CD4-positive, alpha-beta T cell (primary cell): ENCODE measurements around the gene COL25A1. TPM values are rescaled to one million over a fixed set of nuclear protein-coding genes. Genes with fewer than 3 reads are reported as not detected.

Experiments used
- ATAC-seq: fragments of 200-7000 bp; cut with Tn5 transposase; one replicate; pipeline ENCODE4 v1.10.0; 2022; ENCODE audit warnings: mild to moderate bottlenecking; ENCODE audit not compliant: poor library complexity
- CTCF ChIA-PET: fragments of 350-600 bp; sonication (Branson Sonifier 250); formaldehyde crosslinking; loops from one replicate; lab custom pipeline; 2021; ENCODE audit warnings: antibody characterized with exemption, inconsistent platforms; lab: Charles Lee
- POLR2A ChIA-PET: fragments of 350-600 bp; sonication (Branson Sonifier 250); formaldehyde crosslinking; loops from one replicate; lab custom pipeline; 2021; ENCODE audit warnings: antibody characterized with exemption, inconsistent platforms; lab: Charles Lee
- DNase-seq, 14 experiments: peaks; one replicate each; pipeline ENCODE4 v3.0.0-alpha.2; 2013 to 2020; ENCODE audit warnings: mixed read lengths in 2 of 14
- H3K27ac ChIP-seq, 2 donors: one replicate each; pipeline versions ENCODE4 v1.5.1 to v1.7.0; 2013; ENCODE audit warnings: low read length in 2 of 2, low read depth in 1 of 2, mild to moderate bottlenecking in 1 of 2
- H3K27me3 ChIP-seq, 2 experiments: 1 replicate in 1 of 2; 2 replicates in 1 of 2; pipeline versions ENCODE4 v1.6.1 to v1.7.0; 2013; ENCODE audit warnings: low read length in 2 of 2, control low read depth in 1 of 2, mild to moderate bottlenecking in 1 of 2, moderate library complexity in 1 of 2; ENCODE audit not compliant: insufficient read depth in 2 of 2, control insufficient read depth in 1 of 2
- H3K36me3 ChIP-seq: one replicate; pipeline ENCODE4 v1.6.1; 2013; ENCODE audit warnings: low read length, control low read depth; ENCODE audit not compliant: insufficient read depth
- H3K4me1 ChIP-seq: one replicate; pipeline ENCODE4 v1.6.1; 2013; ENCODE audit warnings: low read length, control low read depth; ENCODE audit not compliant: insufficient read depth
- H3K4me3 ChIP-seq: one replicate; pipeline ENCODE4 v1.5.1; 2013; ENCODE audit warnings: mild to moderate bottlenecking, low read length, moderate library complexity
- H3K9me3 ChIP-seq, 2 experiments: 1 replicate in 1 of 2; 2 replicates in 1 of 2; pipeline versions ENCODE4 v1.6.1 to v1.7.0; 2013; ENCODE audit warnings: low read length in 2 of 2, mild to moderate bottlenecking in 2 of 2, control low read depth in 1 of 2, moderate library complexity in 1 of 2; ENCODE audit not compliant: control insufficient read depth in 1 of 2, insufficient read depth in 1 of 2
- H3K27ac Mint-ChIP-seq: one replicate; pipeline ENCODE4 v1.8.0; 2020; ENCODE audit warnings: mixed read lengths
- H3K27me3 Mint-ChIP-seq: one replicate; pipeline ENCODE4 v1.8.0; 2021; ENCODE audit warnings: mixed read lengths
- H3K36me3 Mint-ChIP-seq: one replicate; pipeline ENCODE4 v1.8.0; 2021; ENCODE audit warnings: low read depth, mixed read lengths
- H3K4me1 Mint-ChIP-seq: one replicate; pipeline ENCODE4 v1.8.0; 2021; ENCODE audit warnings: low read depth, mixed read lengths
- H3K4me3 Mint-ChIP-seq: one replicate; pipeline ENCODE4 v1.8.0; 2020; ENCODE audit warnings: mild to moderate bottlenecking, mixed read lengths
- H3K9me3 Mint-ChIP-seq: one replicate; pipeline ENCODE4 v1.8.0; 2020; ENCODE audit warnings: mixed read lengths
- CTCF ChIP-seq: fragments of 200-600 bp; IDR thresholded peaks from one replicate; pipeline ENCODE4 v1.8.0; 2022; ENCODE audit warnings: antibody characterized with exemption, mild to moderate bottlenecking
- intact Hi-C, 2 experiments: fragments of 100-400 bp; cut with DNase I in 1 of 2; cut with micrococcal nuclease in 1 of 2; formaldehyde crosslinking; loops; one replicate each; pipeline versions ENCODE4 v1.15.1 to v1.9.0; 2023 to 2025; cut with DNase I, micrococcal nuclease
- total RNA-seq, 174 experiments: library from RNA in 2 of 174; stranded (reverse) in 2 of 174; gene quantifications; one replicate each; pipeline ENCODE4 v1.2.3 and lab custom pipeline; 2021 to 2026

The COL25A1 gene
- total RNA-seq, 2 experiments from 2014 or later: 0.42 TPM; not detected in 1

GRCh38 chr4:108838451-108838850 is 464.0 kb downstream of the COL25A1 start:
- H3K4me1 ChIP-seq: no peaks in the 10 kb centered on the region
- peaks cover 10% of the 10 kb centered on the region for H3K27me3 Mint-ChIP-seq
- ChIA-PET POLR2A (no interaction called here), CTCF (no interaction called here)
- H3K27ac Mint-ChIP-seq: no peak overlapping the region
- no peaks in the 10 kb centered on the region for H3K36me3 Mint-ChIP-seq
- H3K4me1 Mint-ChIP-seq: no peaks in the 10 kb centered on the region
- H3K9me3 ChIP-seq: no peaks in the 10 kb centered on the region
- no peak for TF ChIP-seq CTCF
- no peaks in the 10 kb centered on the region for H3K27me3 ChIP-seq
- DNase-seq (no peak), ATAC-seq (no peak)
- H3K9me3 Mint-ChIP-seq: no peaks in the 10 kb centered on the region
- H3K4me3 ChIP-seq: no peak overlapping the region
- no peak overlapping the region for H3K27ac ChIP-seq
- H3K4me3 Mint-ChIP-seq: no peak overlapping the region
- no peaks in the 10 kb centered on the region for H3K36me3 ChIP-seq
- intact Hi-C loops: no loop called here

DNA sequence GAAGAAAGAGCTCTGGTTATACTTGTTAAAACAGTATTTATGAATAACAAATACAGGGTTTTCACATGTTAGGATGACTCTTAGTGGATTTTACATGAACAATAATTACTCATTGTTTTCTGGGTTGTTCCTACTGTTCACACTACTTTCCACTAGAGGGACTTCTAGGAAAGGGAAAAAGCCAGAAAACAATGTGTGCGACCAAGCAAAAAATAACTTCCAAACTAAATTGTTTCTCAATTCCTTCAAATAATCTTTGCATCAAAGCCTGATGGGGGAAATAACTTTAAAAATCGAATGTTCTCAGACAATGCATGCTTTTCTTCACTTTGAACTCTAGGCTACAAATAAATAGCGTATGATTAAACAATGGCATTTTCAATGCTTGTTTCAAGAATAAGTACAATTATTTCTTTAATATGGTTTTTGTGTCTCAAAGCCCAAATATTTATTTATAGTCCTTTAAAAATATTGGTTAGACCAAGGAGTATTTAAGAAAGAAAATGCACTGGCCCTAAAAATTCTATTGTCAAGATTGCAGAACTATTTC is 467.5 kb downstream of the COL25A1 start:
- POLR2A ChIA-PET: no interaction called here
- Mint-ChIP-seq H3K4me3 (no peak overlapping the region), H3K36me3 (no peaks in the 10 kb centered on the region), H3K4me1 (no peaks in the 10 kb centered on the region), H3K27me3 (peaks cover 10% of the 10 kb centered on the region), H3K9me3 (no peaks in the 10 kb centered on the region), H3K27ac (no peak overlapping the region)
- Histone ChIP-seq H3K4me3 (no peak overlapping the region), H3K27me3 (no peaks in the 10 kb centered on the region), H3K9me3 (no peaks in the 10 kb centered on the region), H3K36me3 (no peaks in the 10 kb centered on the region), H3K27ac (no peak overlapping the region), H3K4me1 (no peaks in the 10 kb centered on the region)
- DNase-seq (peak in 3 of 14 experiments; percentile 10 to 18 (median 13)), ATAC-seq (no peak)
- intact Hi-C loops: loop anchor here in 1 of 2 experiments (2.0 kb wide), 1 partner anchor 572 kb away; no protein-coding TSS in a partner anchor
- TF ChIP-seq CTCF: peak; percentile 24
- CTCF ChIA-PET: interaction anchor here (0.9 kb wide), 1 partner anchor 41 kb away, joined by 4 read pairs; no protein-coding TSS in a partner anchor

GRCh38 chr4:108834166-108834834 is 468.2 kb downstream of the COL25A1 start:
- Histone ChIP-seq H3K27ac (no peak overlapping the region), H3K4me1 (no peaks in the 10 kb centered on the region), H3K9me3 (no peaks in the 10 kb centered on the region), H3K27me3 (no peaks in the 10 kb centered on the region), H3K36me3 (no peaks in the 10 kb centered on the region), H3K4me3 (no peak overlapping the region)
- DNase-seq (no peak), ATAC-seq (no peak)
- Mint-ChIP-seq H3K4me3 (no peak overlapping the region), H3K36me3 (no peaks in the 10 kb centered on the region), H3K27me3 (peaks cover 10% of the 10 kb centered on the region), H3K27ac (no peak overlapping the region), H3K4me1 (no peaks in the 10 kb centered on the region), H3K9me3 (no peaks in the 10 kb centered on the region)
- intact Hi-C loops: loop anchor here in 1 of 2 experiments (2.0 kb wide), 1 partner anchor 573 kb away; no protein-coding TSS in a partner anchor
- TF ChIP-seq CTCF: no peak
- ChIA-PET POLR2A (no interaction called here), CTCF (no interaction called here)
